OCI-LY7 (cell line): ENCODE results near the gene ERCC6L2.

Source experiments
- CTCF ChIP-seq: fragments of 200-600 bp; sonication (generic); conservative IDR thresholded peaks from 2 replicates; pipeline ENCODE4 v1.5.1; 2014; ENCODE audit warnings: mild to moderate bottlenecking, antibody characterized with exemption, low read length, moderate library complexity, mixed read lengths
- EZH2phosphoT487 ChIP-seq: fragments of 200-600 bp; sonication (generic); IDR thresholded peaks from 2 replicates; pipeline ENCODE4 v1.6.1; 2018; ENCODE audit warnings: low read depth, borderline replicate concordance, mild to moderate bottlenecking, mixed run types, antibody characterized with exemption, low read length, moderate library complexity, mixed read lengths

- TF ChIP-seq CTCF: no peak
- no peak for TF ChIP-seq EZH2phosphoT487
These were observed 64.0 kb downstream of the ERCC6L2 start for GRCh38 chr9:95939472-95939871.
